ENCODE measurements around the gene PSMD2. TPM values are rescaled to one million over a fixed set of nuclear protein-coding genes. Genes with fewer than 3 reads are reported as not detected.

The PSMD2 gene
- total RNA-seq: 100 to 1,000 TPM; 198 to 314 (median 232) TPM
- polyA plus RNA-seq: 100 to 1,000 TPM in 1 of 2 donors, 10 to 100 TPM in 1; 82.3 to 443 TPM
- long read RNA-seq, donor 1, transcript PSMD2-201 (21 exons, 3,449 nt): major isoform, 513 of 663 reads
- long read RNA-seq, donor 1, partial matches to known transcripts: 115 of 663 reads
- long read RNA-seq, donor 1, other reads (novel, unspliced or antisense): 34 of 663 reads
- long read RNA-seq, donor 2, transcript PSMD2-201 (21 exons, 3,449 nt): major isoform, 1,169 of 1,546 reads
- long read RNA-seq, donor 2, partial matches to known transcripts: 276 of 1,546 reads
- long read RNA-seq, donor 2, other reads (novel, unspliced or antisense): 99 of 1,546 reads
- long read RNA-seq, donor 3, transcript PSMD2-201 (21 exons, 3,449 nt): major isoform, 746 of 933 reads
- long read RNA-seq, donor 3, partial matches to known transcripts: 130 of 933 reads
- long read RNA-seq, donor 3, other reads (novel, unspliced or antisense): 57 of 933 reads

GRCh38 chr3:184298759-184299487, at the start of gene PSMD2:
TSS of gene PSMD2 (plus strand) at chr3:184299241. CDS start at chr3:184299267, 26 bp downstream.
- intact Hi-C loops (cut with DNase I): loop anchor here in 5 of 10 donors (1.0 to 10.0 kb wide), 11 partner anchors 15 to 412 kb away; partner anchors contain the start of genes ALG3 (in 2 of the 5), AP2M1 (in 2 of the 5), EEF1AKMT4 (in 2 of the 5) and EIF4G1 (in 2 of the 5)

DNA sequence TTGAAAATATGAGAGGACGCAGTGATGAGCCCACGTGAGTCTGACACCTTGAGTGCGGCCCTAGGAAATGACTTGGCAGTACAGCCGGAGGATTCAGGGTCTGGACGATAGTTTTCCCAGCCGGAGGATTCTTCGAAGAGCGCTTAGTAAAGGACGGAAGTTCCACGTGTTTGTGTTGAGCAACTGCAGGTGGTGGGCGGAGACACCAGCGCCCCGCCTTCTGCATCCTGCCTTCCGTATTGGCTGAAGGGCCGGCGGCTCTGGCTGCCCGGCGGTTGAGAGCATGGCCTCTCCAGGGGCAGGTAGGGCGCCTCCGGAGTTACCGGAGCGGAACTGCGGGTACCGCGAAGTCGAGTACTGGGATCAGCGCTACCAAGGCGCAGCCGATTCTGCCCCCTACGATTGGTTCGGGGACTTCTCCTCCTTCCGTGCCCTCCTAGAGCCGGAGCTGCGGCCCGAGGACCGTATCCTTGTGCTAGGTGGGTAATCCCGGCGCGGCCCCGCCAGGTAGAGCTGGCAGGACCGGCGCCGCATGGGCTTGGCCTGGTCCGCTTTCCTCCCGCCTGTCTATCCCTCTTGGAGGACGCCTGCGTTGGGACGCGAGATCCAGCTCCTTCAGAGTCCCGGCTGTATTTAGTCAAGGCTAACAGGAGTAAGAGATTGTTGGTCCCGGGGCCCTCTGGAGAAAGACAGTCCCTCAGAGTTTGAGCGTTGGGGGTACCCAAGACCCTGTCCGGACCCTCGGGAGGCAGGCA, 49.5 kb upstream of the PSMD2 start, which contains the start of gene EEF1AKMT4:
Gene EEF1AKMT4, plus strand, starts transcription at position 261 of the 755 bp plus-strand sequence. Its CDS starts 23 bp downstream, at position 284.
- peak within 1 kb of the TSS; percentile 47 to 99 (median 82) for H3K4me3 ChIP-seq
- peaks cover 0 to 13% (median 10%) of the 10 kb centered on the region in 9 donors for H3K36me3 ChIP-seq
- peak in 10 of 12 donors; percentile 18 to 71 (median 48) for TF ChIP-seq CTCF (IDR thresholded peaks at IDR 0.05)
- TF ChIP-seq POLR2A (IDR thresholded peaks at IDR 0.05): peak in 1 of 2 donors; percentile 46
- intact Hi-C loops (cut with DNase I): loop anchor here (1.0 to 10.0 kb wide), 20 partner anchors 23 to 367 kb away; partner anchors contain the start of genes ABCC5 (in 4 of the 10), ABCF3 (in 4 of the 10), EIF2B5 (in 3 of the 10) and DVL3 (in 2 of the 10)
- 0 to 1% (median 0%) methylated on average over 15 to 54 of the region's 54 CpGs for WGBS, 4 donors
- H3K27me3 ChIP-seq: no peaks in the 10 kb centered on the region
- H3K27ac ChIP-seq: peak within 1 kb of the TSS in 11 of 12 donors; percentile 70 to 96 (median 82)
- DNase-seq (peak; percentile 94 to 97 (median 96)), ATAC-seq (peak; percentile 98 to 99 (median 99))
- no peaks in the 10 kb centered on the region for H3K9me3 ChIP-seq
- peaks cover 0 to 22% (median 11%) of the 10 kb centered on the region in 12 donors for H3K4me1 ChIP-seq

More at GRCh38 chr3:184298759-184299487, at the start of gene PSMD2:
- Histone ChIP-seq H3K4me1 (peaks cover 0 to 19% (median 13%) of the 10 kb centered on the region in 12 donors), H3K27me3 (no peaks in the 10 kb centered on the region), H3K27ac (peak within 1 kb of the TSS; percentile 30 to 90 (median 84)), H3K9me3 (no peaks in the 10 kb centered on the region), H3K36me3 (peaks cover 5 to 41% (median 38%) of the 10 kb centered on the region in 9 donors), H3K4me3 (peak within 1 kb of the TSS; percentile 66 to 98 (median 92))
- ATAC-seq: peak; percentile 99 to 100 (median 99)
- WGBS, 4 donors: 0 to 1% (median 1%) methylated on average over 37 to 78 of the region's 78 CpGs
- TF ChIP-seq POLR2A (IDR thresholded peaks at IDR 0.05) (peak; percentile 25 to 76), CTCF (IDR thresholded peaks at IDR 0.05) (no peak)
- peak; percentile 97 to 99 (median 98) for DNase-seq

DNA sequence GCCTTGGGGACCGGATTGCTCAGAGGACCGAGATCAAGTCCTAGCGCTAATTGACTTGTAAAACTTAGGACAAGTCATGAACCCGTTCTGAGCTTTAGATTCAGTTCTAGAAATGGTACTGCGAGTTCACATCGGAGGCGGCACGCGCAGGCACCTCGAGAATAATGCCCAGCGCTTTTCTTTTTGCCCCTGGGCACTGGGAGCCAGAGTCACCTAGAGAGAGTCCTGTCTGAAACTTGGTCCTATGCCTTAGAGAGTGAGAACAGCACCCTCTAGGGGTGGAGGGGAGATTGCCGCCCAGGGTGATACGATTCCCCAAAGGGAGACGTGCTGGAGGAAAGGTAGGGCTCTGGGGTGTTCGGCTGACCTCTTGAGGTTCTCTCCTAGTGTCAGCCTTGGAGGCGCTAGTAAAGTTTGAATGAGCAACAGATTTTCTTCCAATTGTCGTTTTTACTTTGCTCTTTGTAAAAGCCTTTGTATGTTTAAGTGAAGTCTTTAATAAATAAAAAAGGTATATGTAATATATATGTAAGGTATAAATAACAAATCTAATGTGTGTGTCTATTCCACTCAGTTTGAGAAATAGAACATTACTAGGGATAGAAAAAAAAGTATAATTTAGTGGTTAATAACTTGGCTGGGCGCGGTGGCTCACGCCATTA, 48.7 kb upstream of the PSMD2 start:
- Histone ChIP-seq H3K4me3 (peak overlapping the region; percentile 47 to 99 (median 82)), H3K27ac (peak overlapping the region in 11 of 12 donors; percentile 25 to 96 (median 76)), H3K36me3 (peaks cover 0 to 6% (median 3%) of the 10 kb centered on the region in 9 donors), H3K4me1 (peaks cover 0 to 22% (median 11%) of the 10 kb centered on the region in 12 donors), H3K9me3 (no peaks in the 10 kb centered on the region), H3K27me3 (no peaks in the 10 kb centered on the region)
- WGBS, 4 donors: 13 to 15% (median 14%) methylated on average over 19 to 20 of the region's 20 CpGs
- intact Hi-C loops (cut with DNase I): loop anchor here in 3 of 10 donors (5.0 to 10.0 kb wide), 2 partner anchors 353 to 355 kb away; no protein-coding TSS in a partner anchor
- ATAC-seq (peak; percentile 70 to 84 (median 82)), DNase-seq (peak; percentile 73 to 88 (median 85))
- peak; percentile 82 to 98 (median 94) for TF ChIP-seq CTCF (IDR thresholded peaks at IDR 0.05)
- no peak for TF ChIP-seq POLR2A (IDR thresholded peaks at IDR 0.05)

Measured in heart left ventricle (tissue), 16 donors.